ENCODE measurements around the gene GPRC5D.

- TF ChIP-seq SUZ12 (IDR thresholded peaks at IDR 0.05; ENCODE audit: extremely low read depth, insufficient read depth, insufficient read length) (no peak), YY1 (IDR thresholded peaks at IDR 0.05; ENCODE audit: insufficient read depth, insufficient read length) (no peak), ZNF274 (IDR thresholded peaks at IDR 0.05; ENCODE audit: low read depth, low read length) (no peak)
Observed at GRCh38 chr12:12952036-12952435, at the start of gene GPRC5D.

Measured in NT2/D1 (cell line).